HG03558 (cell line): ENCODE measurements around the gene XIRP1.
A peak's percentile ranks its signal among the peaks of the same experiment; 100 is the strongest.
"Not testable (repeated sequence)": the region's sequence is repeated elsewhere in the genome, so short reads cannot be mapped to it uniquely, and the experiment has no call there.

Experiments used
- ATAC-seq: cut with Tn5 transposase; IDR thresholded peaks from one replicate; pipeline ENCODE4 v1.9.1; 2021; ENCODE audit warnings: moderate number of reproducible peaks; ENCODE audit not compliant: unreplicated experiment; ENCODE audit errors: extremely low read depth

XIRP1 gene

GRCh38 chr3:39192490-39193092, at the start of gene XIRP1:
Gene XIRP1 (minus strand): TSS chr3:39192595. CDS start chr3:39189445, 3,150 bp downstream.
- ATAC-seq: no peak

GRCh38 chr3:39241561-39241960, 49.2 kb upstream of the XIRP1 start:
- ATAC-seq: no peak

GRCh38 chr3:39237027-39237426, 44.6 kb upstream of the XIRP1 start:
- ATAC-seq: no peak

GRCh38 chr3:39234651-39235050, 42.3 kb upstream of the XIRP1 start:
- ATAC-seq: no peak

- ATAC-seq: no peak
Observed at GRCh38 chr3:39232859-39233258, 40.5 kb upstream of the XIRP1 start.

GRCh38 chr3:39230453-39230852, 38.1 kb upstream of the XIRP1 start:
- ATAC-seq: no peak

- ATAC-seq: no peak
Observed at GRCh38 chr3:39228496-39228895, 36.1 kb upstream of the XIRP1 start.

GRCh38 chr3:39227596-39227995, 35.2 kb upstream of the XIRP1 start:
- not testable (repeated sequence) for ATAC-seq

GRCh38 chr3:39226106-39226741, 33.8 kb upstream of the XIRP1 start:
- ATAC-seq: no peak

GRCh38 chr3:39224288-39224687, 31.9 kb upstream of the XIRP1 start:
- no peak for ATAC-seq

GRCh38 chr3:39222939-39223338, 30.5 kb upstream of the XIRP1 start:
- ATAC-seq: no peak

- ATAC-seq: no peak
Observed at GRCh38 chr3:39222462-39222861, 30.1 kb upstream of the XIRP1 start.

GRCh38 chr3:39221141-39221530, 28.7 kb upstream of the XIRP1 start:
- no peak for ATAC-seq

GRCh38 chr3:39220407-39221140, 28.2 kb upstream of the XIRP1 start:
- ATAC-seq: no peak

- no peak for ATAC-seq
Observed at GRCh38 chr3:39219702-39220101, 27.3 kb upstream of the XIRP1 start.

- ATAC-seq: peak; percentile 93
Observed at GRCh38 chr3:39216176-39216790, 23.9 kb upstream of the XIRP1 start.

GRCh38 chr3:39213613-39214012, 21.2 kb upstream of the XIRP1 start:
- no peak for ATAC-seq

GRCh38 chr3:39212665-39213064, 20.3 kb upstream of the XIRP1 start:
- ATAC-seq: no peak

GRCh38 chr3:39211332-39212130, 19.1 kb upstream of the XIRP1 start:
- ATAC-seq: no peak

- no peak for ATAC-seq
Observed at GRCh38 chr3:39210078-39210477, 17.7 kb upstream of the XIRP1 start.
